ENCODE measurements around the gene ZNF10. TPM values are rescaled to one million over a fixed set of nuclear protein-coding genes. Genes with fewer than 3 reads are reported as not detected.

Gene ZNF10
- 2.9 and 3.5 TPM in 2 replicates for total RNA-seq

DNA sequence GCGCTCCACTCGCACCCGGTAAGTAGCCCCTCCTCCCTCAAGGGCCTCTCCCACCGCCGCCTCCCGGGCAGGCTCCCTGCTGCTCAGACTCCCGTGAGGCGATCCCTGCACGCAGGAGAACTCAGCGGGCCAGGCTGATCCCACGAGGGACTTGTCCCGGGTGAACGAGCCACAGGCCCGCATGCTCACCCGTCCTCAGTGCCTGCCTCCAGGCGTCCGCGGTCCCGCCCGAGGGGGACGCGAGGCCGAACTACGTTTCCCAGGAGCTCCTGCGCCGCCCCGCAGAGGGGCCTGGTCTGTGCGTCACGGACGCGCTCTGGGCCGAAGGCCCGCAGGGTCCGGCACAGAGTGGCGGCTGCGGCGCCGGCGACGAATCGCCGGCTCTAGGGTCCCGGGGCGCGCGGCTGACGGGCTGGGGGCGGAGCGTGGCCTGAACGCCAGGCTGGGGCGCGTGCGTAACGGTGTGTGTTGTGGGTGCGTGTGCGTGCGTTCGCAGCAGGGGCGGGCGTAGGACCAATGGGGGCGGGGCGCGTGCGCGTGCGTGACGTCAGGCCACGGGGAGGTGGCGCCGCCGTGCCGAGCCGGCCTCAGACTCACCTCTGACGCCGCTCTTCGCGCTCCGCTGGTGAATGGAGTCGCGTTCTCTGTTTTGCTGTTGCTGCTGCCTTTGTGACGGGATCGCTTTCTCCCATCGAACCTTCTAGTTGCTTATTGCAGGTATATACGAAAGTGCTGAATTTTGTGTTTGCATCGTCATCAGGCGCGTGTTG, at the start of gene ZNF10, which contains the start of gene ZNF891:
Gene ZNF10, plus strand, starts transcription at position 590 of the 770 bp plus-strand sequence. CDS start 13,866 bp downstream, outside the sequence.
Gene ZNF891, minus strand, starts transcription at position 237 of the 770 bp plus-strand sequence. CDS start 8,356 bp downstream, outside the sequence.

DNA sequence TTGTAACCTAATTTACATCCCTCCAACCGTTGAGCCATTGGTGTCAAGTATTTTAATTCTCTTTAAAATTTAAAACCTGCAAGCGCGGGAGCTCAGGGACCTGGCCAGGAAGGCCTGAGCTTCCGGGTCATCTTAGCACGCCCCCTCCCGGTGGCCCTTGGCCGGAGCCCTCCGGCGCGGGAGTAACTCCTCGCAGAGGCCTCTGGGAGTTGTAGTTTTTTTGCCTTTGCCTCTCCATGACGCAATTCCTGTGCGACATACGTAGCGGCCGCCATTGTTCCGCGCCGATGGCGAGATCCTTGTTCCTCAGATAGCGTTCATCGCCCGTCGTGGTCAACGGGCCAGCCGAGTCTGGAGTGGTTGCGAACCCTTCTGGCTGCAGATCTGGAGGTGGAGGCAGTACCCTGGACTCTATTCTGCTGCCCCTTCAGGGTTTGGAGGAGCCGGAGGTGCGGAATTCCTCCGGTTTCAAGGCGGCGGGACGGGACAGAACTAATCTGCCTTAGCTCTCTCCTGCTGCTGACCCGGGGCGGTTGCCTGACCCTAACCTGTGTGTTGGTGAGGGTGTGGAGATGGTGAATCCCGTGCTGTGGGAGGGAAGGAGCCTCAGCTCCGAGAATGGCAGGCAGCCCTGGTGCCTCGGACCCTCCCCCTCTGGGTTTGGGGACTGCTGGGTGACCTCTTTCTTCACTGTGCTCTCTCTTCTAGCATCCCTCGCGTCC, 51.0 kb downstream of the ZNF10 start, which contains the start of gene ZNF268:
Gene ZNF268, plus strand, starts transcription at position 258 of the 722 bp plus-strand sequence. CDS start 503 bp downstream, outside the sequence.

Other genes with a start within 250 kb of the ZNF10 start
- 37.5 and 38.5 TPM in 2 replicates for gene CHFR, start 243.0 kb upstream of the ZNF10 start, total RNA-seq
- gene ZNF605, start 174.3 kb upstream of the ZNF10 start, total RNA-seq, result 11.0 and 11.1 TPM in 2 replicates
- 16.8 and 22.8 TPM in 2 replicates for gene ZNF26, start 144.3 kb upstream of the ZNF10 start, total RNA-seq
- 16.2 and 17.8 TPM in 2 replicates for gene ZNF84, start 93.1 kb upstream of the ZNF10 start, total RNA-seq
- 11.0 and 16.4 TPM in 2 replicates for gene ZNF140, start 49.7 kb upstream of the ZNF10 start, total RNA-seq
- 1.1 and 1.4 TPM in 2 replicates for gene ZNF891, start 353 bp upstream of the ZNF10 start, total RNA-seq
- gene ZNF268, start 50.9 kb downstream of the ZNF10 start, total RNA-seq, result 19.1 and 20.9 TPM in 2 replicates
- gene ANHX, start 105.2 kb downstream of the ZNF10 start, total RNA-seq, result not detected in 2 replicates

Data from subcutaneous preadipocyte (primary cell).